SK-N-MC (cell line): Measurements from ENCODE around the gene C14orf132.

ENCODE experiments used
- EZH2 ChIP-seq: fragments of 200-600 bp; sonication (generic); IDR thresholded peaks from one replicate; pipeline ENCODE4 v1.6.1; 2017; ENCODE audit warnings: antibody characterized with exemption
- FOXP2 ChIP-seq: optimal IDR thresholded peaks from 2 replicates; pipeline ENCODE3; 2011; ENCODE audit warnings: mild to moderate bottlenecking, moderate library complexity; ENCODE audit not compliant: insufficient read depth; ENCODE audit errors: extremely low read length, control extremely low read depth
- POLR2AphosphoS5 ChIP-seq: IDR thresholded peaks from 2 replicates; pipeline ENCODE4 v1.6.1; 2012; ENCODE audit warnings: mild to moderate bottlenecking, low read depth, low read length, borderline replicate concordance

DNA sequence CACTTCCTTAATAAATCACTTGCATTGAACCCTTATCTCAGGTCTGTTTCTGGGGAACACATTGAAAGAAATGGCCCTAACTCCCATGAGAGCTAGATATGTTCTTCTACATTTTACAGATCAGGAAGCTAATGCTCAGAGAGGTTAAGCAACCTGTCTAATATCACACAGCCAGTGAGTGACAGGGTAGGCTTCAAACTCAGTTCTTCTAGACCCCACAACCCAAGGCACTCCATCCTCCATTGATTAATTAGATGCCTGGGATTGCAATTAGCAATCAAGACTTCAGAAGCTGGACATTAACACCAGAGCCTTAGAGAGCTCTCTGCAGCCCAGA lies 59.8 kb downstream of the C14orf132 start:
- TF ChIP-seq EZH2, result no peak
- TF ChIP-seq POLR2AphosphoS5, result no peak
- TF ChIP-seq FOXP2, result no peak
